OCI-LY3 (cell line): ENCODE results near the gene DGKK.

ENCODE experiments used
- H2AFZ ChIP-seq: fragments of 200-600, 300-600 bp; shearing (Covaris generic); 2 replicates; pipeline ENCODE4 v1.6.0; 2014; ENCODE audit warnings: antibody characterized with exemption, low read depth, low read length
- H3K27ac ChIP-seq: fragments of 200-600, 300-600 bp; sonication (generic); 2 replicates; pipeline ENCODE4 v1.5.1; 2014; ENCODE audit warnings: mild to moderate bottlenecking, low read length, moderate library complexity, mixed read lengths
- H3K27me3 ChIP-seq: fragments of 200-600, 300-600 bp; sonication (generic); 2 replicates; pipeline ENCODE4 v1.6.1; 2014; ENCODE audit warnings: low read depth, low read length, mixed read lengths
- H3K36me3 ChIP-seq: fragments of 200-600, 300-600 bp; sonication (generic); replicated peaks from 2 replicates; pipeline ENCODE3; 2014; ENCODE audit warnings: low read depth, low read length, mixed read lengths
- H3K4me1 ChIP-seq: fragments of 300-600, 200-600 bp; sonication (generic); 2 replicates; pipeline ENCODE4 v1.6.1; 2014; ENCODE audit warnings: low read length, mixed read lengths
- H3K4me2 ChIP-seq: fragments of 200-600, 300-600 bp; sonication (generic); 2 replicates; pipeline ENCODE4 v1.6.1; 2014; ENCODE audit warnings: low read length, mixed read lengths
- H3K4me3 ChIP-seq: fragments of 300-600, 200-600 bp; sonication (generic); 2 replicates; pipeline ENCODE4 v1.5.1; 2014; ENCODE audit warnings: antibody characterized with exemption, mild to moderate bottlenecking, low read length, moderate library complexity
- H3K79me2 ChIP-seq: fragments of 300-600, 200-600 bp; shearing (Covaris generic); 2 replicates; pipeline ENCODE4 v1.6.1; 2014; ENCODE audit warnings: mild to moderate bottlenecking, low read length, mixed read lengths
- H3K9ac ChIP-seq: fragments of 300-600, 200-600 bp; shearing (Covaris generic); 2 replicates; pipeline ENCODE4 v1.6.0; 2014; ENCODE audit warnings: mild to moderate bottlenecking, low read length, moderate library complexity
- H3K9me3 ChIP-seq: fragments of 200-600, 300-600 bp; shearing (Covaris generic); 2 replicates; pipeline ENCODE4 v1.6.1; 2014; ENCODE audit warnings: low read length, mixed read lengths; ENCODE audit not compliant: insufficient read depth
- H4K20me1 ChIP-seq: fragments of 200-600, 300-600 bp; sonication (generic); 2 replicates; pipeline ENCODE4 v1.6.1; 2016; ENCODE audit warnings: low read length, mixed read lengths; ENCODE audit not compliant: insufficient read depth
- EZH2phosphoT487 ChIP-seq: fragments of 200-600 bp; shearing (Covaris generic); IDR thresholded peaks from 2 replicates; pipeline ENCODE4 v1.6.1; 2018; ENCODE audit warnings: antibody characterized with exemption, mixed run types, low read depth
- TF ChIP-seq, protein P1 (sequence below): fragments of 200-600, 300-600 bp; sonication (generic); IDR thresholded peaks from 2 replicates; pipeline ENCODE4 v1.5.1; 2014; ENCODE audit warnings: antibody characterized with exemption, low read length, low read depth

DGKK gene

GRCh38 chrX:50492720-50493119, 22.1 kb upstream of the DGKK start:
- no peaks in the 10 kb centered on the region for H3K4me1 ChIP-seq
- H3K27ac ChIP-seq, result no peak overlapping the region
- no peaks in the 10 kb centered on the region for H4K20me1 ChIP-seq
- H3K9me3 ChIP-seq, result no peaks in the 10 kb centered on the region
- H3K4me3 ChIP-seq, result no peak overlapping the region
- H3K79me2 ChIP-seq, result no peaks in the 10 kb centered on the region
- no peak overlapping the region for H3K9ac ChIP-seq
- no peaks in the 10 kb centered on the region for H3K27me3 ChIP-seq
- H2AFZ ChIP-seq, result no peak overlapping the region
- H3K36me3 ChIP-seq, result no peaks in the 10 kb centered on the region
- H3K4me2 ChIP-seq, result no peak overlapping the region
- no peak for TF ChIP-seq EZH2phosphoT487
- TF ChIP-seq, protein P1, sequence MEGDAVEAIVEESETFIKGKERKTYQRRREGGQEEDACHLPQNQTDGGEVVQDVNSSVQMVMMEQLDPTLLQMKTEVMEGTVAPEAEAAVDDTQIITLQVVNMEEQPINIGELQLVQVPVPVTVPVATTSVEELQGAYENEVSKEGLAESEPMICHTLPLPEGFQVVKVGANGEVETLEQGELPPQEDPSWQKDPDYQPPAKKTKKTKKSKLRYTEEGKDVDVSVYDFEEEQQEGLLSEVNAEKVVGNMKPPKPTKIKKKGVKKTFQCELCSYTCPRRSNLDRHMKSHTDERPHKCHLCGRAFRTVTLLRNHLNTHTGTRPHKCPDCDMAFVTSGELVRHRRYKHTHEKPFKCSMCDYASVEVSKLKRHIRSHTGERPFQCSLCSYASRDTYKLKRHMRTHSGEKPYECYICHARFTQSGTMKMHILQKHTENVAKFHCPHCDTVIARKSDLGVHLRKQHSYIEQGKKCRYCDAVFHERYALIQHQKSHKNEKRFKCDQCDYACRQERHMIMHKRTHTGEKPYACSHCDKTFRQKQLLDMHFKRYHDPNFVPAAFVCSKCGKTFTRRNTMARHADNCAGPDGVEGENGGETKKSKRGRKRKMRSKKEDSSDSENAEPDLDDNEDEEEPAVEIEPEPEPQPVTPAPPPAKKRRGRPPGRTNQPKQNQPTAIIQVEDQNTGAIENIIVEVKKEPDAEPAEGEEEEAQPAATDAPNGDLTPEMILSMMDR, result no peak

GRCh38 chrX:50484662-50485061, 14.0 kb upstream of the DGKK start:
- Histone ChIP-seq H3K36me3 (no peaks in the 10 kb centered on the region), H3K79me2 (no peaks in the 10 kb centered on the region), H3K27me3 (no peaks in the 10 kb centered on the region), H3K4me2 (no peak overlapping the region), H3K4me1 (no peaks in the 10 kb centered on the region), H2AFZ (no peak overlapping the region), H4K20me1 (no peaks in the 10 kb centered on the region), H3K9me3 (no peaks in the 10 kb centered on the region), H3K4me3 (no peak overlapping the region), H3K9ac (no peak overlapping the region), H3K27ac (no peak overlapping the region)
- TF ChIP-seq EZH2phosphoT487, result no peak
- TF ChIP-seq, protein P1, result no peak

DNA sequence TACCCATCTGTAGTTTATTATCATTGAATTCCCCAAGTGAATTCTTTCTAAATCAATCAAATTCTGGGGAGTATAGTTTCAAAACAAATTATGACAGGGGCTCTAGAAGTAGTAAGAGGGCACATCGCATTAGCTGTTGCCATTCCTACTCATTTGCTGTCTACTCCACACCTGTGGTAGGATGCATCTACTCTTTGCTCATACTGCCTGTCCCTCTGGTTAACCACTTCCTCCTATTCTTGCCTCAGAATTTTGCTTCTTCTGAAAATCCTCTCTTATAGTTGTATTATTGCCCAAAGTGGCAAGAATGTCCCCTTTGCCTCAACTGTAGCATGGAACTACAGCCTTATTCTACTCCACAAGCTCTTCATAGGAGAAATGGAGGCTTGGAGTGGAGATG, 12.7 kb upstream of the DGKK start:
- Histone ChIP-seq H4K20me1 (no peaks in the 10 kb centered on the region), H3K79me2 (no peaks in the 10 kb centered on the region), H3K4me1 (no peaks in the 10 kb centered on the region), H2AFZ (no peak overlapping the region), H3K36me3 (no peaks in the 10 kb centered on the region), H3K4me3 (no peak overlapping the region), H3K9me3 (no peaks in the 10 kb centered on the region), H3K9ac (no peak overlapping the region), H3K27ac (no peak overlapping the region), H3K4me2 (no peak overlapping the region), H3K27me3 (no peaks in the 10 kb centered on the region)
- no peak for TF ChIP-seq EZH2phosphoT487

GRCh38 chrX:50475208-50475607, 4.6 kb upstream of the DGKK start:
- TF ChIP-seq, protein P1, result no peak
- TF ChIP-seq EZH2phosphoT487, result no peak
- H4K20me1 ChIP-seq, result no peaks in the 10 kb centered on the region

GRCh38 chrX:50471390-50471789, 765 bp upstream of the DGKK start:
- Histone ChIP-seq H2AFZ (no peak overlapping the region), H3K4me2 (no peak overlapping the region), H4K20me1 (no peaks in the 10 kb centered on the region), H3K9ac (no peak overlapping the region), H3K79me2 (no peaks in the 10 kb centered on the region), H3K4me3 (no peak overlapping the region), H3K4me1 (no peaks in the 10 kb centered on the region), H3K27me3 (no peaks in the 10 kb centered on the region), H3K36me3 (no peaks in the 10 kb centered on the region), H3K9me3 (no peaks in the 10 kb centered on the region), H3K27ac (no peak overlapping the region)
- TF ChIP-seq, protein P1, result no peak
- no peak for TF ChIP-seq EZH2phosphoT487

More at GRCh38 chrX:50475208-50475607, 4.6 kb upstream of the DGKK start:
- no peaks in the 10 kb centered on the region for H3K4me1 ChIP-seq
- no peak overlapping the region for H2AFZ ChIP-seq
- H3K4me3 ChIP-seq, result no peak overlapping the region
- H3K4me2 ChIP-seq, result no peak overlapping the region
- H3K27me3 ChIP-seq, result no peaks in the 10 kb centered on the region
- no peak overlapping the region for H3K27ac ChIP-seq
- H3K36me3 ChIP-seq, result no peaks in the 10 kb centered on the region
- no peak overlapping the region for H3K9ac ChIP-seq
- no peaks in the 10 kb centered on the region for H3K79me2 ChIP-seq
- no peaks in the 10 kb centered on the region for H3K9me3 ChIP-seq
